SHP77 (cell line): ENCODE measurements around the gene PRDM16.

Experiments used
- DNase-seq, 2 experiments: peaks; one replicate each; lab custom pipeline; 2025; lab: John Stamatoyannopoulos, UW

The PRDM16 gene

DNA sequence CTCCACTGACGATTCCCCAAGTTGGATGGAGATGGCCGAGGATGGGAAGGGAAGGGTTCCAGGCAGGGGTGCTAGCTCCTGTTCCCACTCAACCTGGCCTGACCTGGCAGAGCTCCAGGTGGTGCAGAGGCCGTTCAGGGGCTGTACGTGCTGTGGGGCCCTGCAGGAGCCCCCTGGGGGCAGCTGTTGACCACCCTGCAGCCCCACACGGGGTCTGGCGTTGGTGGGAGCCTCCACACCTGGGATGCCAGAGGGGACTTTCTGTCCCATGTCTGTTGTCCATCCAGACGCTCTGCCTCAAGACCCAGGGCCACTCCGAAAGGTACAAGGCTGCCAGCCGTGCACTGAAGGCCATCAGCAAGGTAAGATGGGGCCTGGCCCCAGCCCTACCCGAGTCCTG is 405.4 kb downstream of the PRDM16 start:
- DNase-seq = no peak

DNA sequence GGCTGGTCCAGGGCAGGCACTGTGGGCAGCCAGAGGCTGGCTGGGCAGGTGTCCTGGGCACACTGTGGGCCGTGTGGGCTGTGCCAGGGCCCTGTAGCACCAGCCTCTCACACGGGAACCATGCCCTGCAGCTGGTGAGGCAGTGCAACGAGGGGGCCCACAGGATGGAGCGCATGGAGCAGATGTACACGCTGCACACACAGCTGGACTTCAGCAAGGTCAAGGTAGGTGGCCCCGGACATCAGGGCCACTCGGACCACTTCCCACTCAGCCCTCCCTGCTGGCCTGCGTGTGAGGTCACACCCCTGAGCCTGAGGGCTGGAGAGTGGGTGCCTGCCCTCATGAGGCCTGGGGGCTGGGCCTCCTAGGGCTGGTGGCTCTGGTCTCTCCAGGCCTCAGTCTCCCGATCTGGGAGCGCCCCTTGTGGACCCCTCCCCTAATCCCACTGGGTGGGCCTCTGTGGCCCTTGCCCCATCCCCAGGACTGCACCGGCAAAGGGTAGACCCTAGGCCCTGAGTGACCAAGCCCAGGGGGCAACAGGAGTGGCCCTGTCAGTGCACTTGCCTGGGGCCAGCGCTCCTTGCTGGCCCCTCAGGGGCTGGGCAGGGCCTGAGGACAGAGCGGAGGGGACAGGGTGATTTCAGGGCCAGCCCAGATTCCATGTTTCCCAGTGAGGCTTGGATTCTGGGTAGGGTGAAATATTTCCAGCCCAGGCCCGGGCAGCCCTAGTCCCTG is 407.0 kb downstream of the PRDM16 start:
- DNase-seq = no peak

DNA sequence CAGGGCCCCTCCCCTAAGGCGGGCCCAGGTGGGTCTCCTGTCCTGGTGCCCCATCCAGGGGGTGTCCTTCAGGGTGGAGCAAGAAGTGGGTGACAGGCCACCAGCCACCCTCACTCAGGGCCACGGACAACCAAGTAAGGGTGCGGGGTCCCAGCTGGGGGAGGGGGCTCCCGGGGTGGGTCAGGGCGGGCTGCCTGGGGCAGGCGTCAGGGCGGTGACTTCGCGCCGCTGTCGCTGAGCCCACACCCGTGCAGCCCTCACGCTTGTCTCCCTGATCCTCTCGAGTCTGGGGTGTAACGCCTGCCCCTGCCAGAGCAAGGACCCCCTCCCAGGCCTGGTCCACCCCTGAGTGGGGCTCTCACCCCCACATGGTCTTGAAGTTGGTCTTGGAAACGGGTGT is 407.7 kb downstream of the PRDM16 start:
- DNase-seq = no peak

DNA sequence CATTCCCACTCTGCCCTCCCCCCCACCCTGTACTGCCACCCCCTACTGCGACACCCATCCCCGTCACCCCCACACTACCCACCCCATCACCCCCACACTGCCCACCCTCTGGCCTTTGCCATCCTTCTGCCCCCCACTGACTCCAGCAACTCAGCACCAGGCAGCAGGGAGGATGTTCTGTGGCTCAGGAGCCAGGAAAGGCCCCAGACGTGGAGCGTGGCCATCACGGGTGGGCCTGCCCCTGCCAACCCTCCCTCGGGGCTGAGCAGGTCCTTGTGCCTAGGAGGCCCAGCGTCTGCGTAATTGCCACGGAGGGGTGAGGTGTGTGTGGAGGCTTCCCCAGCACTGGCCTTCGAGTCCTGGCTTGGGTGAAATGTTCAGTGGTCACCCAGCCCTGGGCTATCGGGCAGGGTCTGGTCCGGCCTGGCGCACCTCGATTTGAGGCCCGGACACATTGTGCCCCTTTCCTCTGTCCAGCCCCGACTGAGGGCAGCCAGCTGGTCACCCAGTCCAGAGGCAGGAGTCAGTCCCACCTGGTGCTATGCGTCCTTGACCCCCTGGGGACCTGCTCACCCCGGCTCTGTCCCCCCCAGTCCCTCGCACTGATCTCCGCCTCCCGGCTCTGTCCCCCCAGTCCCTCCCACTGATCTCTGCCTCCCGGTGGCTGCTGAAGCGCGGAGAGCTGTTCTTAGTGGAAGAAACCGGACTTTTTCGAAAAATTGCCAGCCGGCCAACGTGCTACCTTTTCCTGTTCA is 408.4 kb downstream of the PRDM16 start:
- no peak for DNase-seq

DNA sequence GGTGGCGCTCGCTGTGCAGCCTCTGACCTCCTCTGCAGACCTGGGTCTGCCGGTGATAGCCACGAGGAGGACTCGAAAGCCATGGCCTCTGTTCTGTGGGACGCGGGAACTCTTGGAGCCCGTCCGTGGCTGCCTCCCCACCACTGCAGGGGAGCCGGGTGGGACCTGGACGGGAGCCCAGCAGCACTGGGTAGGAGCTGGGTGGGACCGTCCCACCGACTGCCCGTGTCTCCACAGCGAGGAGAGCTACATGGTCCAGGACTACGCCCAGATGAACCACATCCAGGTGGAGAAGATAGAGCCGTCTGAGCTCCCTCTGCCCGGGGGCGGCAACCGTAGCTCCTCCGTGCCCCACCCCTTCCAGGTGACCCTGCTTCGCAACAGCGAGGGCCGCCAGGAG is 409.2 kb downstream of the PRDM16 start:
- no peak for DNase-seq

DNA sequence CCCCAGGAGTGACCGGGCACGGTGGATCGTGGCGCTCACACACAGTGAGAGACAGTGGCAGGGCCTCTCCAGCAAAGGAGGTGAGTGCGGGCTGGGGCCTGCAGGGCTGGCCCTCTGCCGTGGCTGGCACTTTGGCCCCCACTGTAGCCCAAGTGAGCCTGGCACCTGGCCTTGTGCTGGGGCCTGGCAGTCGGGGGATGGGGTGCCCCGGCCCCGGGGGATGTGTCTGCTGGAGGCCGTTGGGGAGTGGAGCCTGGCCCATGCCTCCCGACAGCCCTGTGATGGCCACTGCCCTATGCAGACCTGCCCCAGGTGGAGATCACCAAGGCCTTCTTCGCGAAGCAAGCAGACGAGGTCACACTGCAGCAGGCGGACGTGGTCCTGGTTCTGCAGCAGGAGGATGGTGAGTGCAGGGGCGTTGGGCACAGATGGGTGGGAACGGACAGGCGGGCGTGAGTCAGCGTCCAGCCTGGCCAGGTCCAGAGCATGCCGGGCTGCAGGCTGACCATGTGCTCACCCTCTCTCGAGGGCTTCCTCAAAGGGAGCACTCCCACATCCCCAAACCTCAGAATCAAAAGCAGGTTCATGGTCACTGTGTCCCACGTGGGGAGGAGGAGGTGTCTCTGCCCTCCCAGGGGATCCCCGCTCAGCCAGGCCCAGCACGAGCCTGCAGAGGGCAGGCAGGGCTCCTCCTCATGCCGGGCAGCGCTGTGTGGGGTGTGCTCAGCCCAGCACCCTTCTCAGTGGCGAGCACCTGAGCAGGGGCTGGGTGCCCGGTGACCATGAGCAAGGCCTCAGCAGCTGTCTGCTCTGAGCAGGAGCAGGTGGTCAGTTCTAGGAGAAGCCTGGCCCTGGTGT is 410.7 kb downstream of the PRDM16 start:
- DNase-seq = no peak

DNA sequence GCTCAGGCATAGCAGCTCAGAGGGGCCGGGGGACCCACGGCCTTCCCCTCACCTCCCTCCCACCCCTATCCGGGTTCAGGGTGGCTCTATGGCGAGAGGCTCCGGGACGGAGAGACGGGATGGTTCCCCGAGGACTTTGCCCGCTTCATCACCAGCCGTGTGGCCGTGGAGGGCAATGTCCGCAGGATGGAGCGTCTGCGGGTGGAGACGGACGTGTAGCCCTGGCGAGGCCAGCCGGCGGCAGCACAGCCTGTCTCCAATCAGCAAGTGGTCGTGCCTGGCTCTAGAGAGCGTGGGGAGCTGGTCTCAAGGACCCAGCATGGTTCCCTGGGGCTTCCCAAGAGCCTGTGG is 411.3 kb downstream of the PRDM16 start:
- DNase-seq = no peak

DNA sequence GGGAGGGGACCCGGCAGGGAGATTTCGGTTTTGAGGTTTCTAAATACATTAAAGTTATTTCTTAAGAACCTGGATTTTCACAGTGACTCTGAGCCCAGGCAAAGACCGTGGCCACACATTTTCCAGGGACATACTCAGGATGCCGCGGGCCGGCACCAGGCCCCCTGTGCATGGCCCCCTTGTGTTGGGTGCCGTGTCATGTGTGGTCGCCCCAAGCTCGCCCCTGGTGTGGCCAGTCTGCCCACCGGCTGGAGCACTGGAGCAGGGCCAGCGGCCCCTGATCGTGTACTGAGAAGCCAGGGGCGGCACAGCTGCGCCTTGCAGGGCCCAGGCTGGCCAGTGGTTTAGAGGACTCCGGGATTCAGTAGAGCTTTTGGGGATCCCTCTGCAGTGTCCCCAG is 412.0 kb downstream of the PRDM16 start:
- DNase-seq = no peak

DNA sequence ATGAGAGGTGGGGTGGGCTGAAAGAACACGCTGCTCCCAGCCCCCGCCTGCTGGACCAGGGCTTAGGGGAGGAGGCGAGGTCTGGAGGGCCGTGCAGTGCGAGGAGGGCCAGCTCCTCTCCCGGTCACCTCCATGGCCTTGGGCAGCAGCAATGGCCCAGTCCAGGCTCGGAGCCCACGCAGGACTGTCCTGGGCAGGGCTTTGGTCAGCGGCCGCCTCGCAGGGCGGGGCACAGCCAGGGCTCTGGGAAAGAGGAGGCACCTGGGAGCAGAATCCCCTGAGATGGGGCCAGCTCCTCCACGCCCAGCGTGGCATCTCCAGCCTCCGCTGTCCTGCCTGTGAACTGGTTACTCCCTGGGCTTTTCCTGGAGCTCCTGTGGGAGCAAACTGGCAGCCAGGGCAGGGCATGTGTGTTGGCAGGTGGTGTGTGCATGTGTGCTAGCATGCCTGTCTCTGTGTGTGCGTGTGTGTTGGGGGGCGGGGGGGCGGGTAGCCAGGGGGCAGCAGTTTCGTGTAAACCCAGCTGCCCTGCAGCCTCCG is 412.9 kb downstream of the PRDM16 start:
- no peak for DNase-seq

DNA sequence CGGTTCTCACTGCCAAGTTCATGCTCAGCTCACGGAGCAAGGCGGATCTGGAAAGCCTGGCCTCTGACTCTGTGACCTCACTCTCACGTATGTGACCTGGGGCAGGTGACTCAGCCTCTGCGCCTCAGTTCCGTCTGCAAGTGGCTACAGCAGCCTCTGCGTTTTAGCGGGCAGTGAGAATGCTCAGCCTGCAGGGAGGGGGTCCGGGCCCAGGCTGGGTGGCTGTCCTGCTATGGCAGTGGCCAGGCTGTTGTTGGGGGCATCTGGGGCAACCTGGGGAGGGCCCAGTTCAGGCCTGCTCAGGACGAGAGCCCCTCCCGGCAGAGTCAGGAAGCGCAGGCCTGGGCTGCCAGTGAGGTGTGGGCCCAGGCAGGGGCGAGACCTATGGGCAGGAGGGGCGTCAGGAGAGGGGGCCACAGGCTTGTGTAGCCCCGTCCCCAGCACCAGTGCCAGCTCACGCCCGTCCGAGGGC is 413.4 kb downstream of the PRDM16 start:
- no peak for DNase-seq

DNA sequence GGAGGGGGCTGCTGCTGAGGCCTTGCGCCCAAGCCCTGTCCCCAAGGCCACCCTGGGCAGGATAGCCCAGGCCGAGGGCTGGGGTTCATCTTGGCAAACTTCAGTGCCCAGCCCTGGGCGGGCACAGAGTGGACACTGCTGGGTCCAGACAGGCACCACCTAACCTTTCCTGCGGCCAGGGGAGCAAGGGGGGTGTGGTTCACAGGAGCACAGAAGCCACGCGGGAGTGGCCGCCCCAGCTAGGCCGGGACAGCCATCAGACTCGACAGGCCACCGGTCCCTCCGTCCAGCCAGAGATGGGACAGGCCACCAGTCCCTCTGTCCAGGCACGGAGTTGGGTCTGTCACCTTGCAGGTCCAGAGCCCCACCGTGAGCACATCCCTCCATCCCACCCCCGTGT is 414.4 kb downstream of the PRDM16 start:
- DNase-seq = no peak

DNA sequence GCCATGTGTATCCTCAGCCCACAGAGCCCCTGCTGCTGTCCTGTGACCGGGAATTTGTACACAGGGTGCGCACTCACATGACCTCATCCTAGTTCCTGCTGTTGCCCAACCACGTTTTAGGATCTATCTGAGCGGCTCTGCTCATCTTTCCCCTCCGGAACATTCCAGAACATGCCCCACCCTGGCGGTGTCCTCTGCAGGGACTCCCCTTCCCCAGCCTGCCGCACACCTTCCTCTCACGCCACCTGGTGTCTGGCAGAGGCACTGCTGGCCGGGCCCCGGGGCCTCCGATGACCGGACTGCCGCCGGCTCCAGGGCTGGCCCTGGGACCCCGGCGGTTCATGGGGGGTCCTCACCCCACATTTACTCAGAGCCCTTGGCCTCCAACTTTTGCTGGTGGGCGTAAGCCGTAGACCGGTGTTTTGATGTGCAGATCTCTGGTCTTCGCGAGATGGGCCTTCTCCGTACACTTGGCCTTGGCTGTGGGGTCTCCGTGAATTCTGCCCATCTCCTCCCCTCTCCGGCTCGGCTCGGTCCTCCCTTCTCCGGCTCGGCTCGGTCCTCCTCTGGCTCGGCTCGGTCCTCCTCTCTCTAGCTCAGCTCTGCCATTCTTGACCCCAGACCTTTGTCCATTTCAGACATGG is 414.9 kb downstream of the PRDM16 start:
- no peak for DNase-seq

DNA sequence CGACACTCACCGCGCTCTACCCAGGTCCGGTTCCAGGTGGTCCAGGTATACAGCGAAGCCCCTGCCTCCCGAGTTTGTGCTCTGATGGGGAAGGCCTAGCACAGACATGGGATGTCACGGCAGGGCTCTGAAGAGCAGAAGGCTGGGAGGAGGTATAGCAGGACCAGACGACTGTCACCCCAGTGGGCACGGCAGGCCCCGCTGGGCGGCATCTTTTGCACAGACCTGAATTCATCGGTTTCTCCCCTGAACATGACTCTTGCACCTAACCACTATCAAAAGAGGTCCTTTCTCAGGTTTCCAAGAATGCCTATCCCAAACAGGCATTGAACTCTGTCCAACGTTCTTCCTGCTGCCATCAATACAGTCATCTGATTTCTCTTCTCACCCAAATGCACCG is 416.0 kb downstream of the PRDM16 start:
- DNase-seq = no peak
